ENCODE data around the gene TCF7. TPM values are rescaled to one million over a fixed set of nuclear protein-coding genes. Genes with fewer than 3 reads are reported as not detected.

TCF7 gene
- total RNA-seq, 1 experiment from 2014 or later: 18.2 TPM

- H3K4me1 ChIP-seq (ENCODE audit: insufficient read depth, low read length): no peaks in the 10 kb centered on the region
- no peak overlapping the region for H2AK5ac ChIP-seq (ENCODE audit: insufficient read length, low read length)
- no peak overlapping the region for H3K4me2 ChIP-seq (ENCODE audit: insufficient read depth, insufficient read length, low read length)
- H3K23ac ChIP-seq (ENCODE audit: insufficient read length, low read depth, low read length): no peak overlapping the region
- no peak for TF ChIP-seq CTCF (conservative IDR thresholded peaks at IDR 0.05)
- H4K20me1 ChIP-seq (ENCODE audit: control insufficient read depth, insufficient read depth, insufficient read length): peaks cover 3% of the 10 kb centered on the region
- Mint-ChIP-seq H3K27ac (no peak overlapping the region), H3K36me3 (ENCODE audit: insufficient read depth in 1 of 3, low read depth in 3 of 3) (no peaks in the 10 kb centered on the region; a peak in 3 of 7 replicates), H3K27me3 (ENCODE audit: low read depth) (no peaks in the 10 kb centered on the region; the same call in 1 of the 2 replicates), H3K4me3 (no peak overlapping the region), H3K9me3 (no peaks in the 10 kb centered on the region), H3K4me1 (peaks cover 0 to 10% of the 10 kb centered on the region in 2 experiments)
- H3K18ac ChIP-seq (ENCODE audit: insufficient read length, low read depth, low read length): no peak overlapping the region
- no peak overlapping the region for H2BK5ac ChIP-seq (ENCODE audit: insufficient read length, low read length)
- no peak overlapping the region for H3K27ac ChIP-seq (ENCODE audit: insufficient read length, low read depth, low read length)
- H3K9ac ChIP-seq (ENCODE audit: extremely low read depth, insufficient read length, low read length): no peak overlapping the region
- H3K14ac ChIP-seq (ENCODE audit: insufficient read depth, low read length): no peak overlapping the region
- no peak overlapping the region for H2BK15ac ChIP-seq (ENCODE audit: low read depth, low read length)
- no peak overlapping the region for H3T11ph ChIP-seq (ENCODE audit: low read length)
- no peak overlapping the region for H3K56ac ChIP-seq (ENCODE audit: insufficient read length, low read depth, low read length)
- no peaks in the 10 kb centered on the region for H3K27me3 ChIP-seq (ENCODE audit: insufficient read depth, low read length)
- H2BK120ac ChIP-seq (ENCODE audit: low read depth, low read length, poor library complexity, severe bottlenecking): no peak overlapping the region
- H3K9me3 ChIP-seq (ENCODE audit: control insufficient read depth, low read depth, low read length): no peaks in the 10 kb centered on the region
- H3K4ac ChIP-seq (ENCODE audit: low read depth, low read length): no peak overlapping the region
- no peak overlapping the region for H4K91ac ChIP-seq (ENCODE audit: insufficient read length, low read depth, low read length)
- H3K79me2 ChIP-seq (ENCODE audit: insufficient read depth, low read length): no peaks in the 10 kb centered on the region; the same call in 1 of the 2 replicates
- no peak for DNase-seq
- no peak overlapping the region for H2AFZ ChIP-seq (ENCODE audit: low read length)
- no peak overlapping the region for H2BK20ac ChIP-seq (ENCODE audit: low read depth, low read length, poor library complexity, severe bottlenecking)
- no peaks in the 10 kb centered on the region for H3K23me2 ChIP-seq (ENCODE audit: insufficient read length, low read depth, low read length, poor library complexity, severe bottlenecking)
- no CpG with 5 or more reads among the region's 5 CpGs for WGBS (ENCODE audit: extremely low coverage, insufficient read length, low lambda C conversion rate)
- H4K8ac ChIP-seq (replicated peaks; ENCODE audit: insufficient read length, low read depth, low read length): no peak overlapping the region
- no peak overlapping the region for H2BK12ac ChIP-seq (ENCODE audit: insufficient read length, low read depth, low read length)
- H4K5ac ChIP-seq (ENCODE audit: insufficient read length, low read depth, low read length): no peak overlapping the region
- H3K79me1 ChIP-seq (ENCODE audit: insufficient read depth, low read depth, low read length, poor library complexity, severe bottlenecking): no peaks in the 10 kb centered on the region
These were observed 14.1 kb downstream of the TCF7 start for GRCh38 chr5:134128648-134128995.

Data from H9 (cell line).